ENCODE data around the gene SHOX. TPM values are rescaled to one million over a fixed set of nuclear protein-coding genes. Genes with fewer than 3 reads are reported as not detected.

Gene SHOX
- total RNA-seq, 1 experiment from 2014 or later = not detected

DNA sequence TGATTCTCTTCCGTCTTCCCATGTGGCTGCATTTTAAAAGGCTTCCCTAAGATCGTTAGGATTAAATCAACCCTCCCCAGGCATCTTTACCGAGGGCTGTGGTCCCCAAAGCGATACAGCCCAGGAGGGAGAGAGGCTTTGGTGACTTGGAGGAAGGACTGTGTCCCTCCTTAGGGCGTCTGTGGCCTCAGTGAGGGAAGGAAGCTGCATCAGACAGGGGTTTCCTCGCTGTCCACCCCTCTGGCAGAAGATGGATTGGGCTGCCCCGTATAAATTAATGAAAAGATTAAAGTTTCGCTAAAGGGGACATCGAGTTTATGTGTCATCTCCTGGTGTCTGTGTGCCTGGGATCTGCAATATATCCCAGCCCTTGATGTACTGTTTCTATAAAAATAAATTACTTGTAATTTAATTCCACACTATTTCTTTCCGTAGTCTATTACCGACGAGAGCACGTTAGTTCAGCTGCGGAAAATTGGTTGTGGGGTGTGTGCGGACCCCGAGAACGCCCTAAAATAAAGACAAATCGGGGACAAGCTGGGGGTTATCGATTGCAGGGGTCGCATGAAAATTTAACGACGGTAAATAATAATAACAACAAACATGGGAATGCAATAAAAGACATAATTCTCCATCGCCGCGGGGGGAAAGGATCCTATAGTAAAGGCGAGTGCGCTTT lies 6.5 kb downstream of the SHOX start:
- Histone ChIP-seq H2AFZ (ENCODE audit: low read depth, low read length, poor library complexity, severe bottlenecking) (no peak overlapping the region), H3K9me2 (ENCODE audit: insufficient read depth) (no peaks in the 10 kb centered on the region), H3K36me3 (ENCODE audit: control insufficient read depth in 1 of 2, insufficient read depth in 2 of 2, low read length in 2 of 2) (no peaks in the 10 kb centered on the region), H3K4me1 (ENCODE audit: control insufficient read depth in 1 of 2, insufficient read depth in 2 of 2, low read length in 2 of 2) (no peaks in the 10 kb centered on the region), H3K4me3 (replicated peaks in 1 of 2; ENCODE audit: low read depth in 1 of 2, low read length in 2 of 2) (no peak overlapping the region), H3K9ac (ENCODE audit: low read length) (no peak overlapping the region), H3K27ac (ENCODE audit: low read depth, low read length) (no peak overlapping the region), H3K9me3 (ENCODE audit: control insufficient read depth in 1 of 2, insufficient read depth in 1 of 2, low read depth in 1 of 2, low read length in 2 of 2) (no peaks in the 10 kb centered on the region), H4K20me1 (ENCODE audit: insufficient read depth) (no peaks in the 10 kb centered on the region), H3K27me3 (ENCODE audit: insufficient read depth, low read length) (no peaks in the 10 kb centered on the region), H3K4me2 (ENCODE audit: low read length) (no peak overlapping the region), H3K79me2 (ENCODE audit: insufficient read depth, low read length) (no peaks in the 10 kb centered on the region)
- TF ChIP-seq CBX3 (IDR thresholded peaks at IDR 0.05; ENCODE audit: low read depth) (no peak), SP1 (IDR thresholded peaks at IDR 0.05; ENCODE audit: low read depth) (no peak), ZFX (IDR thresholded peaks at IDR 0.05) (no peak), TCF7L2 (IDR thresholded peaks at IDR 0.05; ENCODE audit: borderline replicate concordance, extremely low read depth, insufficient read depth, insufficient read length) (no peak), POLR2AphosphoS5 (IDR thresholded peaks at IDR 0.05; ENCODE audit: low read depth, low read length) (no peak), SRF (IDR thresholded peaks at IDR 0.05; ENCODE audit: low read depth) (no peak), YY1 (IDR thresholded peaks at IDR 0.05; ENCODE audit: extremely low read depth, insufficient replicate concordance, low read depth, low read length) (no peak), FOSL1 (IDR thresholded peaks at IDR 0.05; ENCODE audit: low read depth) (no peak), CEBPB (IDR thresholded peaks at IDR 0.05; ENCODE audit: low read depth) (no peak)
- TF ChIP-seq, protein P1, sequence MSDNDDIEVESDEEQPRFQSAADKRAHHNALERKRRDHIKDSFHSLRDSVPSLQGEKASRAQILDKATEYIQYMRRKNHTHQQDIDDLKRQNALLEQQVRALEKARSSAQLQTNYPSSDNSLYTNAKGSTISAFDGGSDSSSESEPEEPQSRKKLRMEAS (IDR thresholded peaks at IDR 0.05) = no peak
- TF ChIP-seq, protein P2, sequence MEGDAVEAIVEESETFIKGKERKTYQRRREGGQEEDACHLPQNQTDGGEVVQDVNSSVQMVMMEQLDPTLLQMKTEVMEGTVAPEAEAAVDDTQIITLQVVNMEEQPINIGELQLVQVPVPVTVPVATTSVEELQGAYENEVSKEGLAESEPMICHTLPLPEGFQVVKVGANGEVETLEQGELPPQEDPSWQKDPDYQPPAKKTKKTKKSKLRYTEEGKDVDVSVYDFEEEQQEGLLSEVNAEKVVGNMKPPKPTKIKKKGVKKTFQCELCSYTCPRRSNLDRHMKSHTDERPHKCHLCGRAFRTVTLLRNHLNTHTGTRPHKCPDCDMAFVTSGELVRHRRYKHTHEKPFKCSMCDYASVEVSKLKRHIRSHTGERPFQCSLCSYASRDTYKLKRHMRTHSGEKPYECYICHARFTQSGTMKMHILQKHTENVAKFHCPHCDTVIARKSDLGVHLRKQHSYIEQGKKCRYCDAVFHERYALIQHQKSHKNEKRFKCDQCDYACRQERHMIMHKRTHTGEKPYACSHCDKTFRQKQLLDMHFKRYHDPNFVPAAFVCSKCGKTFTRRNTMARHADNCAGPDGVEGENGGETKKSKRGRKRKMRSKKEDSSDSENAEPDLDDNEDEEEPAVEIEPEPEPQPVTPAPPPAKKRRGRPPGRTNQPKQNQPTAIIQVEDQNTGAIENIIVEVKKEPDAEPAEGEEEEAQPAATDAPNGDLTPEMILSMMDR (IDR thresholded peaks at IDR 0.05 in 2 of 3, conservative IDR thresholded peaks at IDR 0.05 in 1 of 3; ENCODE audit: borderline replicate concordance in 1 of 3, insufficient read depth in 1 of 3, low read depth in 2 of 3, low read length in 2 of 3) = no peak
- TF ChIP-seq, protein P3, sequence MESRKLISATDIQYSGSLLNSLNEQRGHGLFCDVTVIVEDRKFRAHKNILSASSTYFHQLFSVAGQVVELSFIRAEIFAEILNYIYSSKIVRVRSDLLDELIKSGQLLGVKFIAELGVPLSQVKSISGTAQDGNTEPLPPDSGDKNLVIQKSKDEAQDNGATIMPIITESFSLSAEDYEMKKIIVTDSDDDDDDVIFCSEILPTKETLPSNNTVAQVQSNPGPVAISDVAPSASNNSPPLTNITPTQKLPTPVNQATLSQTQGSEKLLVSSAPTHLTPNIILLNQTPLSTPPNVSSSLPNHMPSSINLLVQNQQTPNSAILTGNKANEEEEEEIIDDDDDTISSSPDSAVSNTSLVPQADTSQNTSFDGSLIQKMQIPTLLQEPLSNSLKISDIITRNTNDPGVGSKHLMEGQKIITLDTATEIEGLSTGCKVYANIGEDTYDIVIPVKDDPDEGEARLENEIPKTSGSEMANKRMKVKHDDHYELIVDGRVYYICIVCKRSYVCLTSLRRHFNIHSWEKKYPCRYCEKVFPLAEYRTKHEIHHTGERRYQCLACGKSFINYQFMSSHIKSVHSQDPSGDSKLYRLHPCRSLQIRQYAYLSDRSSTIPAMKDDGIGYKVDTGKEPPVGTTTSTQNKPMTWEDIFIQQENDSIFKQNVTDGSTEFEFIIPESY (IDR thresholded peaks at IDR 0.05; ENCODE audit: extremely low read depth, insufficient replicate concordance, low read length) = no peak
- BruUV-seq (replicated peaks) = no TSS peak
- ChIA-PET RAD21 (ENCODE audit: low non-redundant PET in 1 of 2, low total read pairs in 2 of 2, uncharacterized antibody in 2 of 2, unreplicated experiment in 2 of 2) (no interaction called here), POLR2A (no interaction called here), CTCF (no interaction called here)
- DNase-seq (ENCODE audit: low read depth, low spot score) (no peak), ATAC-seq (no peak)
- intact Hi-C loops (cut with micrococcal nuclease) = no loop called here
